NCI-H748 (cell line): ENCODE data around the gene APOF.
A peak's percentile ranks its signal among the peaks of the same experiment; 100 is the strongest.
"Not testable (repeated sequence)": the region's sequence is repeated elsewhere in the genome, so short reads cannot be mapped to it uniquely, and the experiment has no call there.

ENCODE experiments used
- DNase-seq: peaks from one replicate; lab custom pipeline; 2025; ENCODE audit not compliant: unreplicated experiment; lab: John Stamatoyannopoulos, UW

Gene APOF

GRCh38 chr12:56373515-56373914, 10.9 kb upstream of the APOF start:
- no peak for DNase-seq

- DNase-seq: no peak
Measured at GRCh38 chr12:56366948-56367347, 4.3 kb upstream of the APOF start.

GRCh38 chr12:56361487-56362129, 1.0 kb downstream of the APOF start:
- DNase-seq: no peak

GRCh38 chr12:56359851-56360767, 2.5 kb downstream of the APOF start, which contains the start of gene STAT2:
STAT2 (minus strand) TSS chr12:56360107; CDS start chr12:56356571, 3,536 bp downstream.
- peak; percentile 99 for DNase-seq

- no peak for DNase-seq
Measured at GRCh38 chr12:56358836-56359532, 3.7 kb downstream of the APOF start.

- no peak for DNase-seq
Measured at GRCh38 chr12:56351325-56351724, 11.3 kb downstream of the APOF start.

- no peak for DNase-seq
Measured at GRCh38 chr12:56350662-56351061, 12.0 kb downstream of the APOF start.

GRCh38 chr12:56348776-56349175, 13.9 kb downstream of the APOF start:
- DNase-seq: no peak

- not testable (repeated sequence) for DNase-seq
Measured at GRCh38 chr12:56347255-56347654, 15.4 kb downstream of the APOF start.

GRCh38 chr12:56346675-56347074, 16.0 kb downstream of the APOF start:
- no peak for DNase-seq

- DNase-seq: not testable (repeated sequence)
Measured at GRCh38 chr12:56342290-56342689, 20.4 kb downstream of the APOF start.

- no peak for DNase-seq
Measured at GRCh38 chr12:56341616-56342015, 21.0 kb downstream of the APOF start.

- DNase-seq: no peak
Measured at GRCh38 chr12:56339158-56339422, 23.6 kb downstream of the APOF start.

GRCh38 chr12:56338308-56339157, 24.1 kb downstream of the APOF start, which contains the start of gene IL23A:
IL23A (plus strand) TSS chr12:56338884; CDS start chr12:56339045, 161 bp downstream.
- DNase-seq: peak; percentile 24

GRCh38 chr12:56337753-56338251, 24.9 kb downstream of the APOF start:
- no peak for DNase-seq

GRCh38 chr12:56336361-56337167, 26.1 kb downstream of the APOF start:
- DNase-seq: no peak

GRCh38 chr12:56335527-56335926, 27.1 kb downstream of the APOF start:
- not testable (repeated sequence) for DNase-seq

- no peak for DNase-seq
Measured at GRCh38 chr12:56334490-56334793, 28.2 kb downstream of the APOF start.

GRCh38 chr12:56333679-56334489, 28.8 kb downstream of the APOF start, which contains the start of gene PAN2:
PAN2 (minus strand) TSS chr12:56334000; CDS start chr12:56333094, 906 bp downstream.
- DNase-seq: peak; percentile 99
